Vagina (tissue), 2 donors: ENCODE data around the gene FOXN3. TPM values are rescaled to one million over a fixed set of nuclear protein-coding genes. Genes with fewer than 3 reads are reported as not detected.

Source experiments
- DNase-seq, 2 donors: peaks; one replicate each; pipeline ENCODE4 v3.0.0-alpha.2; 2017; ENCODE audit errors: extremely low spot score in 2 of 2
- H3K27ac ChIP-seq: fragments of 200-600 bp; sonication (generic); one replicate; pipeline ENCODE4 v1.5.1; 2019
- H3K27me3 ChIP-seq: fragments of 200-600 bp; sonication (generic); one replicate; pipeline ENCODE4 v1.5.1; 2019
- H3K36me3 ChIP-seq, 2 donors: fragments of 200-600 bp; sonication (generic); one replicate each; pipeline ENCODE4 v1.5.1; 2017 to 2019
- H3K4me1 ChIP-seq: fragments of 200-600 bp; sonication (generic); one replicate; pipeline ENCODE4 v1.5.1; 2019
- H3K4me3 ChIP-seq, 2 donors: fragments of 200-600 bp; sonication (generic); 1 replicate in 1 of 2; 2 replicates in 1 of 2; pipeline ENCODE4 v1.5.1; 2016 to 2019
- H3K9me3 ChIP-seq: fragments of 200-600 bp; sonication (generic); one replicate; pipeline ENCODE4 v1.5.1; 2019
- CTCF ChIP-seq, 3 experiments: fragments of 450-650 bp in 2 of 3; fragments of 200-600 bp in 1 of 3; sonication (generic) in 1 of 3; IDR thresholded peaks; one replicate each; pipeline ENCODE4 v1.5.1; 2017 to 2019; ENCODE audit warnings: antibody characterized with exemption in 3 of 3, mild to moderate bottlenecking in 2 of 3, moderate library complexity in 2 of 3
- POLR2A ChIP-seq, 2 donors: fragments of 450-650 bp; IDR thresholded peaks; one replicate each; pipeline ENCODE4 v1.6.1; 2017; ENCODE audit warnings: antibody characterized with exemption in 2 of 2, mild to moderate bottlenecking in 2 of 2, moderate library complexity in 2 of 2
- POLR2AphosphoS5 ChIP-seq, 2 donors: sonication (generic); formaldehyde crosslinking; IDR thresholded peaks; one replicate each; pipeline ENCODE4 v1.9.0; 2017; ENCODE audit warnings: antibody characterized with exemption in 2 of 2, mild to moderate bottlenecking in 2 of 2, low read depth in 1 of 2; ENCODE audit not compliant: insufficient read depth in 1 of 2
- intact Hi-C: fragments of 100-400 bp; cut with DNase I; formaldehyde crosslinking; loops from one replicate; pipeline ENCODE4 v1.15.1; 2023
- total RNA-seq: library from RNA; depleted of rRNA; stranded (reverse); fragments of >200 nt; gene quantifications from one replicate; pipeline ENCODE4 v1.2.3, GENCODE V29; 2016

Gene FOXN3
- total RNA-seq, 1 donor from 2014 or later = 111 TPM

- Histone ChIP-seq H3K27ac (no peak overlapping the region), H3K27me3 (no peaks in the 10 kb centered on the region), H3K36me3 (no peaks in the 10 kb centered on the region), H3K4me1 (no peaks in the 10 kb centered on the region), H3K9me3 (no peaks in the 10 kb centered on the region), H3K4me3 (no peak overlapping the region)
- TF ChIP-seq POLR2AphosphoS5 (IDR thresholded peaks at IDR 0.05; ENCODE audit: insufficient read depth in 1 of 2, low read depth in 1 of 2) = no peak
- TF ChIP-seq CTCF (IDR thresholded peaks at IDR 0.05) = no peak
- TF ChIP-seq POLR2A (IDR thresholded peaks at IDR 0.05) = no peak
- intact Hi-C loops = no loop called here
- no peak for DNase-seq
These were observed 287.5 kb downstream of the FOXN3 start for GRCh38 chr14:89129570-89129969.

GRCh38 chr14:89128311-89129026 lies 288.6 kb downstream of the FOXN3 start:
- no peak overlapping the region for H3K4me3 ChIP-seq
- H3K27ac ChIP-seq = no peak overlapping the region
- H3K36me3 ChIP-seq = no peaks in the 10 kb centered on the region
- no peaks in the 10 kb centered on the region for H3K9me3 ChIP-seq
- intact Hi-C loops = no loop called here
- no peaks in the 10 kb centered on the region for H3K27me3 ChIP-seq
- H3K4me1 ChIP-seq = no peaks in the 10 kb centered on the region
- no peak for DNase-seq
- TF ChIP-seq POLR2AphosphoS5 (IDR thresholded peaks at IDR 0.05; ENCODE audit: insufficient read depth in 1 of 2, low read depth in 1 of 2) = no peak
- TF ChIP-seq CTCF (IDR thresholded peaks at IDR 0.05) = no peak
- no peak for TF ChIP-seq POLR2A (IDR thresholded peaks at IDR 0.05)

GRCh38 chr14:89126461-89126860 lies 290.6 kb downstream of the FOXN3 start:
- intact Hi-C loops = no loop called here
- Histone ChIP-seq H3K27me3 (no peaks in the 10 kb centered on the region), H3K9me3 (no peaks in the 10 kb centered on the region), H3K36me3 (no peaks in the 10 kb centered on the region), H3K27ac (no peak overlapping the region), H3K4me1 (no peaks in the 10 kb centered on the region), H3K4me3 (no peak overlapping the region)
- no peak for DNase-seq
- TF ChIP-seq POLR2AphosphoS5 (IDR thresholded peaks at IDR 0.05; ENCODE audit: insufficient read depth in 1 of 2, low read depth in 1 of 2) (no peak), POLR2A (IDR thresholded peaks at IDR 0.05) (no peak), CTCF (IDR thresholded peaks at IDR 0.05) (no peak)

- intact Hi-C loops = no loop called here
These were observed 291.8 kb downstream of the FOXN3 start for GRCh38 chr14:89125216-89125615.

More at GRCh38 chr14:89125216-89125615, 291.8 kb downstream of the FOXN3 start:
- no peaks in the 10 kb centered on the region for H3K9me3 ChIP-seq
- H3K27ac ChIP-seq = no peak overlapping the region
- no peak for DNase-seq
- TF ChIP-seq CTCF (IDR thresholded peaks at IDR 0.05) = no peak
- no peak for TF ChIP-seq POLR2AphosphoS5 (IDR thresholded peaks at IDR 0.05; ENCODE audit: insufficient read depth in 1 of 2, low read depth in 1 of 2)
- no peak for TF ChIP-seq POLR2A (IDR thresholded peaks at IDR 0.05)
- H3K4me3 ChIP-seq = no peak overlapping the region
- no peaks in the 10 kb centered on the region for H3K36me3 ChIP-seq
- no peaks in the 10 kb centered on the region for H3K27me3 ChIP-seq
- no peaks in the 10 kb centered on the region for H3K4me1 ChIP-seq
